ENCODE measurements around the gene CCDC57. TPM values are rescaled to one million over a fixed set of nuclear protein-coding genes. Genes with fewer than 3 reads are reported as not detected.
"Not testable (repeated sequence)": the region's sequence is repeated elsewhere in the genome, so short reads cannot be mapped to it uniquely, and the experiment has no call there.

CCDC57 gene
- total RNA-seq, 1 experiment from 2014 or later: 31.0 TPM

DNA sequence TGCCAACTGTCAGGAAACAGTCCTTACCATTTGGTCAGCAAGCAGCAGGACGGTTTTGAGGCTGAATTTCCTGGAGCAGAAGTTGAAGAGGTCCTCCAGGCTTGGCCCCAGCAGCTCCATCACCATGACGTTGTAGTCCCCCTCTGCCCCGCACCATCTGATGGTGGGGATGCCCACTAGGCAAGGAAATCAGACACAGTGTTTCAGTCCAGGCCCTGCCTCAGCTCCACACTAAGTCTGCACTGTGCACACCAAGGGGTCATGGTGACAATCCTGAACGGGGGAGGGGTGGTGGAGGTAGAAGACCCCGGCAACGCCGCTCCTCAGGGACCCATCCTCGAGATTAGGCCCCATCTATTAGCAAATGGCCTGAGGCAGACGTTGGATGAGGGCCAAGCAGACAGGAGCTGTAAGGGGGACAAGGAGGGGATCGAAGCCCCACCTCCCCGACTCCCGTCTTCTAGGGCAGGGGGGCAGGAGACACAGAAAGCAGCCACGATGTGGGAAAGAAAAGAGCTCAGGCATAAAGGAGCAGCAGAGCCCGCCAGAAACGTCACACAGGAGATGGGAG is 42.8 kb upstream of the CCDC57 start:
- ChIA-PET POLR2A (no interaction called here), CTCF (interaction anchor here (0.6 kb wide), 1 partner anchor 37 kb away, joined by 3 read pairs; no protein-coding TSS in a partner anchor)
- Mint-ChIP-seq H3K9me3 (ENCODE audit: unreplicated experiment) (no peaks in the 10 kb centered on the region), H3K27me3 (ENCODE audit: insufficient read depth, unreplicated experiment) (no peaks in the 10 kb centered on the region), H3K4me3 (ENCODE audit: unreplicated experiment) (no peak overlapping the region), H3K27ac (ENCODE audit: unreplicated experiment) (no peak overlapping the region), H3K36me3 (ENCODE audit: insufficient read depth, unreplicated experiment) (peaks cover 86% of the 10 kb centered on the region), H3K4me1 (ENCODE audit: low read depth, unreplicated experiment) (peaks cover 6% of the 10 kb centered on the region)
- DNase-seq: no peak
- Histone ChIP-seq H3K27me3 (replicated peaks; ENCODE audit: control insufficient read depth, insufficient read depth, low read length) (no peaks in the 10 kb centered on the region), H3K36me3 (ENCODE audit: control insufficient read depth, insufficient read depth, low read length) (peaks cover 19% of the 10 kb centered on the region), H3K9me3 (no peaks in the 10 kb centered on the region; the same call in 1 of the 2 replicates), H3K4me3 (ENCODE audit: low read depth, low read length) (no peak overlapping the region), H3K4me1 (no peaks in the 10 kb centered on the region)
- BruUV-seq (replicated peaks): no TSS peak
- TF ChIP-seq, protein P1, sequence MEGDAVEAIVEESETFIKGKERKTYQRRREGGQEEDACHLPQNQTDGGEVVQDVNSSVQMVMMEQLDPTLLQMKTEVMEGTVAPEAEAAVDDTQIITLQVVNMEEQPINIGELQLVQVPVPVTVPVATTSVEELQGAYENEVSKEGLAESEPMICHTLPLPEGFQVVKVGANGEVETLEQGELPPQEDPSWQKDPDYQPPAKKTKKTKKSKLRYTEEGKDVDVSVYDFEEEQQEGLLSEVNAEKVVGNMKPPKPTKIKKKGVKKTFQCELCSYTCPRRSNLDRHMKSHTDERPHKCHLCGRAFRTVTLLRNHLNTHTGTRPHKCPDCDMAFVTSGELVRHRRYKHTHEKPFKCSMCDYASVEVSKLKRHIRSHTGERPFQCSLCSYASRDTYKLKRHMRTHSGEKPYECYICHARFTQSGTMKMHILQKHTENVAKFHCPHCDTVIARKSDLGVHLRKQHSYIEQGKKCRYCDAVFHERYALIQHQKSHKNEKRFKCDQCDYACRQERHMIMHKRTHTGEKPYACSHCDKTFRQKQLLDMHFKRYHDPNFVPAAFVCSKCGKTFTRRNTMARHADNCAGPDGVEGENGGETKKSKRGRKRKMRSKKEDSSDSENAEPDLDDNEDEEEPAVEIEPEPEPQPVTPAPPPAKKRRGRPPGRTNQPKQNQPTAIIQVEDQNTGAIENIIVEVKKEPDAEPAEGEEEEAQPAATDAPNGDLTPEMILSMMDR (IDR thresholded peaks at IDR 0.05; ENCODE audit: insufficient read depth in 1 of 2, low read depth in 1 of 2, low read length in 1 of 2, severe bottlenecking in 1 of 2, unreplicated experiment in 1 of 2): no peak
- intact Hi-C loops (cut with micrococcal nuclease; ENCODE audit: unreplicated experiment): no loop called here

DNA sequence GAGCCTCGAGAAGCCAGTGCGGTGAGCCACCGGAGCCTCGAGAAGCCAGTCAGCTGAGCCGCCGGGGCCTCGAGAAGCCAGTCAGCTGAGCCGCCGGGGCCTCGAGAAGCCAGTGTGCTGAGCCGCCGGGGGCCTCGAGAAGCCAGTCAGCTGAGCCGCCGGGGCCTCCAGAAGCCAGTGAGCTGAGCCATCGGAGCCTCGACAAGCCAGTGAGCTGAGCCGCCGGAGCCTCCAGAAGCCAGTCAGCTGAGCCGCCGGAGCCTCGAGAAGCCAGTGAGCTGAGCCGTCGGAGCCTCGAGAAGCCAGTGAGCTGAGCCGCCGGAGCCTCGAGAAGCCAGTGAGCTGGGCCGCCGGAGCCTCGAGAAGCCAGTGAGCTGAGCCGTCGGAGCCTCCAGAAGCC is 42.1 kb upstream of the CCDC57 start:
- H3K4me3 Mint-ChIP-seq (ENCODE audit: unreplicated experiment); BruUV-seq (replicated peaks); H3K27me3 ChIP-seq (replicated peaks; ENCODE audit: control insufficient read depth, insufficient read depth, low read length); DNase-seq; intact Hi-C loops (cut with micrococcal nuclease; ENCODE audit: unreplicated experiment); H3K9me3 Mint-ChIP-seq (ENCODE audit: unreplicated experiment); POLR2A ChIA-PET; H3K9me3 ChIP-seq; CTCF ChIA-PET; H3K27me3 Mint-ChIP-seq (ENCODE audit: insufficient read depth, unreplicated experiment); H3K4me1 ChIP-seq; H3K27ac Mint-ChIP-seq (ENCODE audit: unreplicated experiment); H3K4me3 ChIP-seq (ENCODE audit: low read depth, low read length); H3K4me1 Mint-ChIP-seq (ENCODE audit: low read depth, unreplicated experiment): not testable (repeated sequence)
- peaks cover 18% of the 10 kb centered on the region for H3K36me3 ChIP-seq (ENCODE audit: control insufficient read depth, insufficient read depth, low read length)
- H3K36me3 Mint-ChIP-seq (ENCODE audit: insufficient read depth, unreplicated experiment): peaks cover 86% of the 10 kb centered on the region

DNA sequence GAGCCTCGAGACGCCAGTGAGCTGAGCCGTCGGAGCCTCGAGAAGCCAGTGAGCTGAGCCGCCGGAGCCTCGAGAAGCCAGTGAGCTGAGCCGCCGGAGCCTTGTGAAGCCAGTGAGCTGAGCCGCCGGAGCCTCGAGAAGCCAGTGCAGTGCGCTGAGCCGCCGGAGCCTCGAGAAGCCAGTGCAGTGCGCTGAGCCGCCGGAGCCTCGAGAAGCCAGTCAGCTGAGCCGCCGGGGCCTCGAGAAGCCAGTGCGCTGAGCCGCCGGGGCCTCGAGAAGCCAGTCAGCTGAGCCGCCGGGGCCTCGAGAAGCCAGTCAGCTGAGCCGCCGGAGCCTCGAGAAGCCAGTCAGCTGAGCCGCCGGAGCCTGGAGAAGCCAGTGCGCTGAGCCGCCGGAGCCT is 41.5 kb upstream of the CCDC57 start:
- H3K27me3 Mint-ChIP-seq (ENCODE audit: insufficient read depth, unreplicated experiment); POLR2A ChIA-PET; H3K9me3 ChIP-seq; BruUV-seq (replicated peaks); H3K27me3 ChIP-seq (replicated peaks; ENCODE audit: control insufficient read depth, insufficient read depth, low read length); H3K4me3 ChIP-seq (ENCODE audit: low read depth, low read length); H3K27ac Mint-ChIP-seq (ENCODE audit: unreplicated experiment); H3K4me1 ChIP-seq; H3K9me3 Mint-ChIP-seq (ENCODE audit: unreplicated experiment); intact Hi-C loops (cut with micrococcal nuclease; ENCODE audit: unreplicated experiment); H3K4me1 Mint-ChIP-seq (ENCODE audit: low read depth, unreplicated experiment); H3K4me3 Mint-ChIP-seq (ENCODE audit: unreplicated experiment); DNase-seq: not testable (repeated sequence)
- peaks cover 85% of the 10 kb centered on the region for H3K36me3 Mint-ChIP-seq (ENCODE audit: insufficient read depth, unreplicated experiment)
- CTCF ChIA-PET: interaction anchor here (0.7 kb wide), 2 partner anchors 14 to 16 kb away, joined by 3 to 5 read pairs; no protein-coding TSS in a partner anchor
- peaks cover 19% of the 10 kb centered on the region for H3K36me3 ChIP-seq (ENCODE audit: control insufficient read depth, insufficient read depth, low read length)

DNA sequence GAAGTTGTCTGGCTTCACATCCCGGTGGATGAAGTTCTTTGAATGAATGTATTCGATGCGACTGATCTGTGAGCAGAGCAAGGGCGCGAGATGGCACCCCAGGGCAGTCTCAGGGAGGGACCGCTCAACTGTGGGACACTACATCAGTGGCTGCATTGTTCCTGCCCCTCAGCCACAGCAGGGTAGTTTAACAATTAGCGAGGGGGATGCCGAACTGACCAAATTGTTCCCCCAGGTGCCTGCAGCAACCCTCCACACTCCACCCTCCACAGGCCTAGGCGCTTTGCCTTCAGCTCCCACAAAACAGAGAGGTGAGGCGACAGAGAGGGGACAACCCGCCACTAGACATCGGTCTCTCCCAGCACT is 40.5 kb upstream of the CCDC57 start:
- CTCF ChIA-PET: no interaction called here
- Mint-ChIP-seq H3K4me3 (ENCODE audit: unreplicated experiment) (no peak overlapping the region), H3K4me1 (ENCODE audit: low read depth, unreplicated experiment) (peaks cover 6% of the 10 kb centered on the region), H3K9me3 (ENCODE audit: unreplicated experiment) (no peaks in the 10 kb centered on the region), H3K27ac (ENCODE audit: unreplicated experiment) (no peak overlapping the region), H3K27me3 (ENCODE audit: insufficient read depth, unreplicated experiment) (no peaks in the 10 kb centered on the region), H3K36me3 (ENCODE audit: insufficient read depth, unreplicated experiment) (peaks cover 85% of the 10 kb centered on the region)
- no TSS peak for BruUV-seq (replicated peaks)
- H3K9me3 ChIP-seq: no peaks in the 10 kb centered on the region; the same call in 1 of the 2 replicates
- H3K36me3 ChIP-seq (ENCODE audit: control insufficient read depth, insufficient read depth, low read length): peaks cover 21% of the 10 kb centered on the region
- H3K4me1 ChIP-seq: no peaks in the 10 kb centered on the region
- TF ChIP-seq, protein P1 (IDR thresholded peaks at IDR 0.05; ENCODE audit: insufficient read depth in 1 of 2, low read depth in 1 of 2, low read length in 1 of 2, severe bottlenecking in 1 of 2, unreplicated experiment in 1 of 2): no peak
- POLR2A ChIA-PET: no interaction called here
- DNase-seq: no peak
- H3K27me3 ChIP-seq (replicated peaks; ENCODE audit: control insufficient read depth, insufficient read depth, low read length): no peaks in the 10 kb centered on the region
- H3K4me3 ChIP-seq (ENCODE audit: low read depth, low read length): no peak overlapping the region
- intact Hi-C loops (cut with micrococcal nuclease; ENCODE audit: unreplicated experiment): no loop called here
